Loucy (cell line): ENCODE data around the gene CYGB.

Source experiments
- H2AFZ ChIP-seq: fragments of 200-600 bp; sonication (generic); 2 replicates; pipeline ENCODE4 v1.6.0; 2016; ENCODE audit warnings: antibody characterized with exemption, mild to moderate bottlenecking, low read length, moderate library complexity
- H3F3A ChIP-seq: fragments of 200-600 bp; 2 replicates; pipeline ENCODE4 v1.6.0; 2016; ENCODE audit warnings: antibody characterized with exemption, low read depth, mild to moderate bottlenecking
- H3K27me3 ChIP-seq: fragments of 200-600 bp; sonication (generic); 2 replicates; pipeline ENCODE4 v1.6.1; 2014; ENCODE audit warnings: low read length, mild to moderate bottlenecking; ENCODE audit not compliant: insufficient read depth, poor library complexity, severe bottlenecking
- H3K36me3 ChIP-seq: fragments of 200-600 bp; sonication (generic); 2 replicates; pipeline ENCODE4 v1.6.1; 2016; ENCODE audit warnings: low read length; ENCODE audit not compliant: insufficient read depth
- H3K4me1 ChIP-seq: fragments of 200-600 bp; sonication (generic); 2 replicates; pipeline ENCODE4 v1.5.1; 2014; ENCODE audit warnings: low read length, mild to moderate bottlenecking; ENCODE audit not compliant: insufficient read depth, poor library complexity, severe bottlenecking
- H3K4me2 ChIP-seq: fragments of 200-600 bp; sonication (generic); 2 replicates; pipeline ENCODE4 v1.6.0; 2014; ENCODE audit warnings: antibody characterized with exemption, low read length, low read depth, mild to moderate bottlenecking; ENCODE audit not compliant: poor library complexity, severe bottlenecking
- H3K4me3 ChIP-seq: fragments of 200-600 bp; sonication (generic); 2 replicates; pipeline ENCODE4 v1.5.1; 2014; ENCODE audit warnings: low read length, mild to moderate bottlenecking, mixed read lengths; ENCODE audit not compliant: poor library complexity, severe bottlenecking
- H3K79me2 ChIP-seq: fragments of 200-600 bp; sonication (generic); 2 replicates; pipeline ENCODE4 v1.6.1; 2014; ENCODE audit warnings: low read length; ENCODE audit not compliant: insufficient read depth
- H3K9ac ChIP-seq: fragments of 200-600 bp; sonication (generic); 2 replicates; pipeline ENCODE4 v1.6.0; 2014; ENCODE audit warnings: mild to moderate bottlenecking, low read depth, low read length, moderate library complexity; ENCODE audit not compliant: poor library complexity, severe bottlenecking
- H3K9me2 ChIP-seq: fragments of 200-600 bp; sonication (generic); replicated peaks from 2 replicates; pipeline ENCODE4 v1.6.1; 2016; ENCODE audit warnings: low read depth, low read length, mixed read lengths
- H3K9me3 ChIP-seq: fragments of 200-600 bp; sonication (generic); 2 replicates; pipeline ENCODE4 v1.6.1; 2014; ENCODE audit warnings: mild to moderate bottlenecking, antibody characterized with exemption, low read length, low read depth; ENCODE audit not compliant: insufficient read depth
- H4K20me1 ChIP-seq: fragments of 200-600 bp; sonication (generic); 2 replicates; pipeline ENCODE4 v1.6.0; 2014; ENCODE audit warnings: antibody characterized with exemption, low read length, mild to moderate bottlenecking; ENCODE audit not compliant: insufficient read depth, poor library complexity, severe bottlenecking
- EZH2phosphoT487 ChIP-seq: fragments of 200-600 bp; IDR thresholded peaks from 2 replicates; pipeline ENCODE4 v1.6.1; 2018; ENCODE audit warnings: antibody characterized with exemption, mild to moderate bottlenecking, moderate library complexity, borderline replicate concordance
- TF ChIP-seq, protein P1 (sequence below): fragments of 200-600 bp; sonication (generic); conservative IDR thresholded peaks from 2 replicates; pipeline ENCODE4 v1.5.1; 2014; ENCODE audit warnings: mild to moderate bottlenecking, antibody characterized with exemption, low read length

Gene CYGB

DNA sequence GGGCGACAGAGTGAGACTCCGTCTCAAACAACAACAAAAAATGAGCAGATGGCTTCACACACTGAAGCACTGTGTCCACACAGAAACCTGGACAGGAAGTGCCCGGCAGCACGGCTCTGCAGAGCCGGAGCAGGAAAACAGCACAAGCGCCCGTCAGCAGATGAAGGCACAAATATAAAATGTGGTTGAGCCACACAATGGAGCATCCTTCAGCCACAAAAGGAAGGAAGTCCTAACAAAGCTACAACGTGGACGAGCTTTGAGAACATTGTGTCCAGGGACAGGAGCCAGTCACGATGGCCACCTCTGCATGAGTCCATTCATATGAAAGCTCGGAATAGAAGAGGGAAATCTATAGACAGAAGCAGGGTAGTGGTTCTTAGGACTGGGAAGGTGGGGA lies 51.9 kb downstream of the CYGB start:
- TF ChIP-seq, protein P1, sequence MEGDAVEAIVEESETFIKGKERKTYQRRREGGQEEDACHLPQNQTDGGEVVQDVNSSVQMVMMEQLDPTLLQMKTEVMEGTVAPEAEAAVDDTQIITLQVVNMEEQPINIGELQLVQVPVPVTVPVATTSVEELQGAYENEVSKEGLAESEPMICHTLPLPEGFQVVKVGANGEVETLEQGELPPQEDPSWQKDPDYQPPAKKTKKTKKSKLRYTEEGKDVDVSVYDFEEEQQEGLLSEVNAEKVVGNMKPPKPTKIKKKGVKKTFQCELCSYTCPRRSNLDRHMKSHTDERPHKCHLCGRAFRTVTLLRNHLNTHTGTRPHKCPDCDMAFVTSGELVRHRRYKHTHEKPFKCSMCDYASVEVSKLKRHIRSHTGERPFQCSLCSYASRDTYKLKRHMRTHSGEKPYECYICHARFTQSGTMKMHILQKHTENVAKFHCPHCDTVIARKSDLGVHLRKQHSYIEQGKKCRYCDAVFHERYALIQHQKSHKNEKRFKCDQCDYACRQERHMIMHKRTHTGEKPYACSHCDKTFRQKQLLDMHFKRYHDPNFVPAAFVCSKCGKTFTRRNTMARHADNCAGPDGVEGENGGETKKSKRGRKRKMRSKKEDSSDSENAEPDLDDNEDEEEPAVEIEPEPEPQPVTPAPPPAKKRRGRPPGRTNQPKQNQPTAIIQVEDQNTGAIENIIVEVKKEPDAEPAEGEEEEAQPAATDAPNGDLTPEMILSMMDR: no peak
- TF ChIP-seq EZH2phosphoT487: no peak
- H3K4me2 ChIP-seq: no peak overlapping the region
- H3K9ac ChIP-seq: no peak overlapping the region
- no peaks in the 10 kb centered on the region for H3F3A ChIP-seq
- no peaks in the 10 kb centered on the region for H3K79me2 ChIP-seq
- H3K4me3 ChIP-seq: no peak overlapping the region
- no peaks in the 10 kb centered on the region for H4K20me1 ChIP-seq
- no peaks in the 10 kb centered on the region for H3K9me3 ChIP-seq
- H3K27me3 ChIP-seq: no peaks in the 10 kb centered on the region
- H2AFZ ChIP-seq: no peak overlapping the region
- peaks cover 9% of the 10 kb centered on the region for H3K4me1 ChIP-seq
- H3K9me2 ChIP-seq: no peaks in the 10 kb centered on the region
- H3K36me3 ChIP-seq: no peaks in the 10 kb centered on the region

DNA sequence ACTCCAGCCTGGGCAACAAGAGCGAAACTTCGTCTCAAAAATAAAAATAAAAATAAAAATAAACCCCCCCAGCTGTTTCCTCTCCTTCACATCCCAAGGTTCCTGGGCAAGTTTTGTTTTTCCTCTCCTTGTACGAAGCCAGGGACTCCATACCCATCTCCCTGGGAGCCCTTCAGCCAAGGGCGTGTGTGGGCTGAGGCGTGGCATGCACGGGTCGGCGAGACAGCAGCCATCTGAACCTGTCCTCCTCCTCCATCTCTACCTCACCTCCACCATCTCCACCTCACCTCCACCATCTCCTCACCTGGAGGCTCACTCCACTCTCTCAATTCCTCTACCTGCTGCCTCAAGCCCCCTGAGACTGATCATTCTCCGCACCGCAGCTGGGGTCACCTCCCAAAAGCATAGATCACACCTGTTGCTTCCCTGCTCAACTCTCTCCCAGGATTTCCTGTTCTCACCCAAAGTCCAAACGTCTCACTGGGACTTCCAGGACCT lies 53.2 kb downstream of the CYGB start:
- Histone ChIP-seq H4K20me1 (no peaks in the 10 kb centered on the region), H3K4me2 (no peak overlapping the region), H3K36me3 (no peaks in the 10 kb centered on the region), H3F3A (no peaks in the 10 kb centered on the region), H3K9ac (no peak overlapping the region), H3K9me2 (no peaks in the 10 kb centered on the region), H3K79me2 (no peaks in the 10 kb centered on the region), H3K4me3 (no peak overlapping the region), H3K4me1 (peaks cover 12% of the 10 kb centered on the region), H3K27me3 (no peaks in the 10 kb centered on the region), H3K9me3 (no peaks in the 10 kb centered on the region), H2AFZ (no peak overlapping the region)
- TF ChIP-seq, protein P1: no peak
- no peak for TF ChIP-seq EZH2phosphoT487

DNA sequence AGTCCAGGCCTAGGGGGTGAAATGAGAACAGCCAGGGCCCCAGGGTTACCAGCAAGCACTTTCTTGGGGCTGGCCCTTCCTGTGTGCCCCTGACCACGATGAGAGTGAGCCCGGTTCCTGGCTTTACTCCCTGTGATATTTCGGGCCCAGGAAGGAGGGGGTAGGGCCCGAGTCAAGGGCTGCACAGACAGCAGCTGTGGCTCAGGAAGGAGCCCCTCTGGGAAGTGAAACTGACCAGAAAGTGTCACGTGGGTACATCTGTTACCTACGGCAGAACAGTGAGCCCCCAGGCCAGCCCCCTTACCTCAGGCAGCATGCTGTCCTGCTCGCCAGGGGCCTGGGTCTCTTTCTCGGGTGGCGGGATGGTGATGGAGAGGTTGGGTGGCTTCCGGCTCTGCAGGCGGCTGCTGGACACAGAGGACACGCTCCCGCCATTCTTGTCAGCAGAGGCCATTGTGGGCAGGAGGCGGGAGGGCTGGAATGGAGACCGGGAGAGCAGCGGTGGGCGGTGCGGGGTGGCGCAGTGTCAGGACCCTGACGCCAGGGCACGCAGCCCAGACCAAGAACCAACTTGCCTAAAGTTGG lies 56.3 kb downstream of the CYGB start:
- H3K4me2 ChIP-seq: peak overlapping the region; percentile 74
- H3K4me3 ChIP-seq: peak overlapping the region; percentile 54
- peaks cover 12% of the 10 kb centered on the region for H3K4me1 ChIP-seq
- no peaks in the 10 kb centered on the region for H3K9me2 ChIP-seq
- no peaks in the 10 kb centered on the region for H3K36me3 ChIP-seq
- no peaks in the 10 kb centered on the region for H3K27me3 ChIP-seq
- H3F3A ChIP-seq: no peaks in the 10 kb centered on the region
- TF ChIP-seq, protein P1: no peak
- TF ChIP-seq EZH2phosphoT487: no peak
- no peaks in the 10 kb centered on the region for H4K20me1 ChIP-seq
- peak overlapping the region; percentile 4 for H2AFZ ChIP-seq
- no peaks in the 10 kb centered on the region for H3K9me3 ChIP-seq
- H3K79me2 ChIP-seq: no peaks in the 10 kb centered on the region
- peak overlapping the region; percentile 63 for H3K9ac ChIP-seq
